A549 treated with RU486 at 1 μM for 4 hours (cell line): ENCODE measurements around the gene C8A. TPM values are rescaled to one million over a fixed set of nuclear protein-coding genes. Genes with fewer than 3 reads are reported as not detected.

Source experiments
- total RNA-seq: library from RNA; stranded (reverse); fragments of 200-300 nt; extraction: Qiagen RNA extraction; gene quantifications from 5 replicates; pipeline ENCODE4 v1.2.3, GENCODE V29; 2022; ENCODE audit warnings: low read depth

The C8A gene
- not detected in 5 replicates for total RNA-seq

DNA sequence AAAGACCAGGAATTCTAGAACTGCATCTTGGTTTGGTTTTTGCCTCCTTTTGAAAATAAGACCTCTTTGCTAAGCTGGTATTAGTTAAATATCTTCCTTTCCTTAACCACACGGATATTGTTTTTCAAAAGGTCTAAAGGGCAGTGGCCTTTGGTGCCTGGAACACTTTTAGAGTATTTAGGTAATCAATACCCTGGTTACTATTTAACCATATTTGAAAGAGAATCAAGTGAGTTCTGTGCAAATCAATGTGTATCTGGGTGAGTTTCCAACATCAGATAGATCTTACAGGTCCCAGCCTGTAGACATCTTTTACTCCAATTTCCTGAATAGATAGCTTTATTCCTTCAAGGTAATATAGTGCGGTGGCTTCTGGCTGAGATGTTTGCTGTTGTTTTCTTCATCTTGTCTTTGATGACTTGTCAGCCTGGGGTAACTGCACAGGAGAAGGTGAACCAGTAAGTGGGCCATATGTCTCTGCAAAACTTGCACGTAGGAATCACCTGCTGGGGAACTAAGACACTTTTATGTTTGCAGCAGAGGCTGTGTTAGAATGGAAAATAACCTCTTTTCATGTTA, at the start of gene C8A:
TSS of gene C8A (plus strand) at position 277 of the 579 bp plus-strand sequence. CDS start at position 382, 105 bp downstream.

DNA sequence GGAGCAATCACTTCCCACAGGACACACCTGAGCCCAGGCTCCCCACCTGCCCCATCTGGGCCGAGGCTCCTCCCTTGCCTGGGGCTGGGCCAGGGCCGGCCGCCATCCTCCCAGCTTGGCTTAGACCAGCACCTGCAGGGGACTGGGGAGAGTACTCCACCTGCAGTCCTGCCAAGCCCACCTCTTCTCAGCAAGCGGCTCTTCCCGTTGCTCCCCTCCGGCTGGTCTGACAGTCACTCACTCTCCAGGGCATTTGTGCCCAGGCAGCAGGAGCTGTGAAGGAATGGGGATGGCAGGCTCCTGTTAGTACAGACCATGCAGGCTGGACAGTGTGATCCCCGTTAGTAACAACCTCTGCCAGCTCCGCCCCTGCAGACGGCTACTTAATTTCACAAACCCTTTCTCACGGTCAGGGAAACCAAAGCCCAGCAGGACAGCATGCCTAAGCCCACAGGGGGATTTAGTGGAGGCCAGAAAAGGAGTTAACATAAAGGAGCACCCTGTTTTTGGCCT, 35.2 kb upstream of the C8A start, which contains the start of gene FYB2:
TSS of gene FYB2 (minus strand) at position 18 of the 513 bp plus-strand sequence. CDS start 114 bp downstream, outside the sequence.

DNA sequence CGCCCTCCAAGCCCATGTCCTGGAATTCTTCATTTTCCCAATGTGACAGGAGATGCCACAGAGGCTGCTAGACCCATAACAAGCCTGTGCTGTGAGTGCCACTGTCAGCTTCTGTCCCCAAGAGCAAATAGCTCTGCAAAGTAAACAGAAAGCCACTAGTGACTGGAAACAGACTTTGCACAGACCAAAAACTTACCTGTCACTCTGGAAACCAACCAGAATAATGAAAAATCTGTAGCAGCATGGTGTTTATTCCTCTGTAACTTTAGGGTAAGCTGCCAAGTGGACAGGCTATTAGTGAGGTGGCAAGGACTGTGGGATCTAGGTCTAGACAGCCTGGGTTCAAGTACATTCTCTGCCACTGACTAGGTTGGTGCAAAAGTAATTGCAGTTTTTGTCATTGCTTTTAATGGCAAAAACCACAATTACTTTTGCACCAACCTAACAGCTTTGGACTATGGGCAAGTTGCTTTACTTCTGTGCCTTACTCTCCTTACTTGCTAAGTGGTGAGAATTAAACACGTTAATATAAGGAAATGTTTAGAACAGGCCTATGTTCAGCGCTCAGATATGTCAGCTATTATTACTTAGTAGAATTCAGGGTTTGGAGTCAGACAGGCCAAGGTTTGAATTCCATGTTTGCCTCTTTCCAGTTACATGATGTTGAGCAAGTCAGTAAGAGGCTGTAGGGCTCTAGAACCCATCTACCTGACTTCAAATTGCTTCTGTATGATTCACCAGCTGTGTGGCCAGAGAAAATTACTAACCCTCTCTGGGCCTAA, 111.5 kb downstream of the C8A start, which contains the start of gene C8B:
TSS of gene C8B (minus strand) at position 100 of the 782 bp plus-strand sequence. CDS start at position 33, 67 bp downstream.

Other genes with a start within 250 kb of the C8A start
- gene PRKAA2, start 209.5 kb upstream of the C8A start, total RNA-seq, result 1.2 to 2.9 TPM (median 2.7 TPM) in 5 replicates
- not detected in 5 replicates for gene FYB2, start 35.4 kb upstream of the C8A start, total RNA-seq
- gene C8B, start 111.2 kb downstream of the C8A start, total RNA-seq, result not detected in 5 replicates